Inflammatory macrophage treated with lipopolysaccharide for 4 hours (primary cell): ENCODE results near the gene POLA2.
A peak's percentile ranks its signal among the peaks of the same experiment; 100 is the strongest.
"Not testable (repeated sequence)": the region's sequence is repeated elsewhere in the genome, so short reads cannot be mapped to it uniquely, and the experiment has no call there.

ENCODE experiments used
- DNase-seq: peaks from one replicate; pipeline ENCODE4 v3.0.0-alpha.2; 2020

Gene POLA2, protein sequence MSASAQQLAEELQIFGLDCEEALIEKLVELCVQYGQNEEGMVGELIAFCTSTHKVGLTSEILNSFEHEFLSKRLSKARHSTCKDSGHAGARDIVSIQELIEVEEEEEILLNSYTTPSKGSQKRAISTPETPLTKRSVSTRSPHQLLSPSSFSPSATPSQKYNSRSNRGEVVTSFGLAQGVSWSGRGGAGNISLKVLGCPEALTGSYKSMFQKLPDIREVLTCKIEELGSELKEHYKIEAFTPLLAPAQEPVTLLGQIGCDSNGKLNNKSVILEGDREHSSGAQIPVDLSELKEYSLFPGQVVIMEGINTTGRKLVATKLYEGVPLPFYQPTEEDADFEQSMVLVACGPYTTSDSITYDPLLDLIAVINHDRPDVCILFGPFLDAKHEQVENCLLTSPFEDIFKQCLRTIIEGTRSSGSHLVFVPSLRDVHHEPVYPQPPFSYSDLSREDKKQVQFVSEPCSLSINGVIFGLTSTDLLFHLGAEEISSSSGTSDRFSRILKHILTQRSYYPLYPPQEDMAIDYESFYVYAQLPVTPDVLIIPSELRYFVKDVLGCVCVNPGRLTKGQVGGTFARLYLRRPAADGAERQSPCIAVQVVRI

DNA sequence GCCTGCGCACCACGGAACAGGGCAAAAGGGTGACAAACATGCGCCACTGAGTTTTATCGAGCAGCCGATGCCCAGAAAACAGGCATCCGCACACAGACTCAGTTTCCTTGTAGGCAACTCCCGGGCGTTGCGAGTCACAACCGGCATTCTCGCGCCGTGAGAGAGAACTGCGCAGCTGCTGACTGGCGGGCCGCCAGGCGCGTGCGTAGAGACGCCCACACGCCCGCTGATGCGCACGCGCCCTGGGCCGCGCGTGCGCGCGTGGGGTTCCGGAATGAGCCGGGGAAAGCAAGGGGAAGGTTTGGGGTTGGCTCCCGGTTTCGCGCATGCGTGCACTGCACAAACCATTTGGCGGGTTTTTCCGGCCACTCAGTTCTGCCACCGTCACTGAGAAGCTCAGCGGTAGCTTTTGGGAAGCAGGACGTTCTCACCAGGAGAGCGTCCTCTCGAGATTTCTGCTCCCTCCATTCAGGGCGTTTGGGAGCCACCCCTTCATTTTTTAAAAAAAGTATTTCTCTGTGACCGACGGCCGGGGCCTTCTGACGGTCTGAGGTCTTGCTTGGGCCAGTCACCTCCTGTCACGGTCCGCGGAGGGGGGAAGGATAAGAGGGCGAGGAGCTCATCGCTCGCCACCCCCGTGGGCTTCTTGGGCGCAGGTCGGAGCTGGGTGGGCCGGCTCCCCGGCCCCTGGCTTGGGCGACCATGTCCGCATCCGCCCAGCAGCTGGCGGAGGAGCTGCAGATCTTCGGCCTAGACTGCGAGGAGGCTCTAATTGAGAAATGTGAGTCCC, at the start of gene POLA2:
Gene POLA2 (plus strand): TSS at position 372 of the 790 bp plus-strand sequence. CDS start 331 bp downstream, at position 703.
- DNase-seq: peak; percentile 97

DNA sequence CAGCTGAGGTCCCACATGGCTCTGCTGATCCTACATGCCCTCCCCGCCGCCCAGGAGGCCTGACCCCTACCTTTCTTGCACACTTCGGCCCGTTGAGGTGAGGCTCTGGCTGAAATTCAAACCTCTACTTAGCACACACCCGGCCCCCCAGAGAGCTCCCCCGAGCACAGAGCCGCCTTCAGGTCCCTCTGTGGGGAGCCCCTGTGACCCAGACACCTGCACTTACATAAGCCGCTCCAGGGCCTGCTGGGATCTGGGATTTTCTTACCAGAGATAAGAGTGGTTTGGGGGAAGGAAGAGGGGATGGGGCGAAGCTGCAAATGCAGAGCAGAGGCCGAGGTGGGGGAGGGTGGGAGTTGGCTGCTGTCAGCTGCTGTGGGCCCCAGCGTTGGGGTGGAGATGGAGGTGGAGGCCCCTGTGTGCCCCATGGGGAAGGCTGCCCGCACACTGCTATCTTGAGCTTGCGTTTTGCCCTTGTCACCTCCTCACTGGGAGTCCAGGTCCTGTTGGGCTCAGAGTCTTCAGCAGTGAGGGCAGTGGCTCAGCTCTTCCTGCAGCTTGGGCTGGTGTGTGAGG, 49.4 kb upstream of the POLA2 start:
- DNase-seq: no peak

DNA sequence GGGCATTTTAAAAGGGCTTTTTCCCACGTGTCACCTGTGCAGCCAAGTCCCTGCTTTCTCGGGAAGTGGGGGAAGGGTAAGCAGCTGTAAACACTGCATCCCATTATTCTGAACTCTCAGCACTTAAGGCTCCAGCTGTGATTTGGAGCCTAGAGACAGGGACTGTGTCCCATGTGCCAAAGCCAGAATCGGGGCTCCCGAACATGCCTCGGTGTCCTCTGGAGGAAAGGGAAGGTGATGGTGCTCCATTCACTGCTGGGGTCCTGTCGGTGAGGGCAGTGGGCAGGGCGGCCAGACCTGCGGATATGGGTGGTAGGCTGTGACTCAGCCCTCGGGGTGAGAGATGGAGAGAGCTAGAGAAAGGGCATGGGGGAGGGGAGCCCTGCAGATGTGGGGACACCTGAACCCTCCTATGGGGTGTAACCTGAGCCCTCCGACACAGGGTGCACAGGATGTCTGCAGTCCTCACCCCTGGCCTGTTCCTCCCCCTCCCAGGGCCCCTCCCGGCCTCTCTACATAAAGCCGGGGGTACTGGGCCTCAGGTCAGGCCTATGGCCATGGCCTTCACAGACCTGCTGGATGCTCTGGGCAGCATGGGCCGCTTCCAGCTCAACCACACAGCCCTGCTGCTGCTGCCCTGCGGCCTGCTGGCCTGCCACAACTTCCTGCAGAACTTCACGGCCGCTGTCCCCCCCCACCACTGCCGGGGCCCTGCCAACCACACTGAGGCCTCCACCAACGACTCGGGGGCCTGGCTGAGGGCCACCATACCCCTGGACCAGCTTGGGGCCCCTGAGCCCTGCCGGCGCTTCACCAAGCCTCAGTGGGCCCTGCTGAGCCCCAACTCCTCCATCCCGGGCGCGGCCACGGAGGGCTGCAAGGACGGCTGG, 48.2 kb upstream of the POLA2 start:
- no peak for DNase-seq

DNA sequence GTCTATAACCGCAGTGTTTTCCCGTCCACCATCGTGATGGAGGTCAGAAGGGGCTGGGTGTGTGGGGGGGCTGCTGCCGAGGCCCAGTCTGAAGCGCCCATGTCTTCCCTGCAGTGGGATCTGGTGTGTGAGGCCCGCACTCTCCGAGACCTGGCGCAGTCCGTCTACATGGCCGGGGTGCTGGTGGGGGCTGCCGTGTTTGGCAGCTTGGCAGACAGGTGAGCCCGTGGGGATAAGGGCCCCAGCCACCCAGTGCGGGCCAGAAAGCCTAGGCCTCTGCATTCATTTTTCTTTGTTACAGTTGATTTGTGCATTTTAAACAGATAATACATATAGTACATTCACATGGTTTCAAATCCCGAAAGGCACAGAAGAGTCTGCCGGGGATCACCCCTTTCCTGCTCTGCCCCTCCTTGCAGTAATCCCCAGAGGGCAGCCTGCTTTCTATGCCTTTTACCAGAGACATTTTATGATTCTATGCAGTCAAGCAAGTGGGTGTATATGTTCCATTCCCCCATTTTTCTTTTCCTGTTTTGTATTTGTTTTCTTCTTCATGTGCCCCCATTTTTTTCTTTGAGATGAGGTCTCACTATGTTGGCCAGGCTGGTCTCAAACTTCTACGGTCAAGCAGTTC, 47.4 kb upstream of the POLA2 start:
- no peak for DNase-seq

DNA sequence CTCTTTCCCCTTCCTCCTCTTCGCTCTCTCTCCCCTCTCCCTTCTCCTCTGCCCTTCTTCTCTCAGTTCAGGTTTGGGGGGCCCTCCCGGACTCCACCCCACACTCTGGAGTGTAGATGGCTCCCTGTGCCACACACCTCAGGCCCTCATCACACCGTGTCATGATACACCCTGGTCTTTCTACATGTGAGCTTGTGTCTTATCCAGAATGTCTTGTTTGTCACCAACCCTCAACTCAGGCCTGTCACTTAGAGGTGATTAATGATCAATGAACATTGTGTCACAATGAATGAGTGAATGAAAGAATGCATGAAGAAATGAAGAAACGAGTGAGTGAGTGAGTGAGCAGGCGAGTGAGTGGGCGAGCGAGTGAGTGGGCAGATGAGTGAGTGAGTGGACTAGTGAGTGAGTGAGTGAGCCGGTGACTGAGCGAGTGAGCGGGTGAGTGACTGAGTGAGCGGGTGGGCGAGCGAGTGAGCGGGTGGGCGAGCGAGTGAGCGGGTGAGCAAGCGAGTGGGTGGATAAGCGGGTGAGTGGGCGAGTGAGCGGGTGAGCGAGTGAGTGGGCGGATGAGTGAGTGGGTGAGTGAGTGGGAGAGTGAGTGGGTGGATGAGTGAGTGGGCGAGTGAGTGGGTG, 46.2 kb upstream of the POLA2 start:
- DNase-seq: peak; percentile 16

DNA sequence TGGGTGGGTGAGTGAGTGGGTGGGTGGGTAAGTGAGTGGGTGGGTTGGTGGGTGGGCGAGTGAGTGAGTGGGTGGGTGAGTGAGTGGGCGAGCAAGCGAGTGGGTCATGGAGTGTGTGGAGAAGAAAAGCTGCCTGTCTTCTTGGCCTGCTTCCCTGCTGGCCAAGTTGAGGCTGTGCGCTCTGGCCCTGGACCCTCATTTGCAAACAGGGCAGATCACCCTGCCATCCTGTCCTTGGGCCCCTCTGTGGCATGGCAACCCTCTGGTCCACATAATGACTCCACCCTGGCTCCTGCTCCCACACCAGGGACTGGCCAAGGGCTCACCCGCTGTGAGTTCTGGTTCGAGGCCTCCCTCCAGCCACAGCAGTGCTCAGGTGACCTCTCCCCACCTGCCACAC, 44.9 kb upstream of the POLA2 start:
- no peak for DNase-seq

DNA sequence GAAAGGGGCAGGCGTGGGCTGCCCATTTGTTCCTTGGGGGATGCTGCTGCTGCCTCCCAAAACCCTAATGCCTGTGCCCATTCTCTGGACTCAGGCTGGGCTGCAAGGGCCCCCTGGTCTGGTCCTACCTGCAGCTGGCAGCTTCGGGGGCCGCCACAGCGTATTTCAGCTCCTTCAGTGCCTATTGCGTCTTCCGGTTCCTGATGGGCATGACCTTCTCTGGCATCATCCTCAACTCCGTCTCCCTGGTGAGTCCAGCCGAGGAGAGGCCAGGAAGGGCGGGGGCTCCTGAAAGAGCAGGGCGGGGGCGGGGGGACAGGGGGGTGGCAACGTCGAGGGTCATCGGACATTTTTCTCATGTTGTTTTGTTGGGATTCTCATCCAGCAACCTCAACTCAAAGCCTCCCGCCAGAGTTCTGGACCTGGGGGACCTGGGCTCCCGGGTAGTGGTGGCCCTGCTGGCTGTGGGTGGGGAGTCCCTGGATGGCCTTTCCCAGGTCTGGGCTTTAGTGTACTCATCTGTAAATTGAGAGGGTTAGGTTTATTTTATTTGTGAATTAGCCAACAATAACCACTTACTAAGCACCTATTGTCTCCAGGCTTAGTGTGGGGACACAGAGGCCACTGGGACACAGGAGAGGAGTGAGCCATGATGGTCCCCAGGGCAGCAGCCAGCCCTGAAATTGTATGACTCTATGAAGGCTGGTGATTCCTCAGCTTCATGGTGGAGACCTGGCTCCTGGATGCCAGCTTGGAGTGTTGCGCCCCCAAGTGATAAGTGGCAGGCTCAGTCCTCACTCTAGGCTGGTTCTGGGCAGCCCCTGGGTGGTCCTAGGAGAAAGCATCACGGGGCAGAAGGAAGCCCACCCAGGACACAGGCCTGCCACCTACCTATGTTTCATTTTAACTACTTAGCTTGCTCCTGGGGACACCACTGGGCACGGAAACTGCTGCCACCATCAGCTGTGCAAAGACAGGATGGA, 44.0 kb upstream of the POLA2 start:
- no peak for DNase-seq

DNA sequence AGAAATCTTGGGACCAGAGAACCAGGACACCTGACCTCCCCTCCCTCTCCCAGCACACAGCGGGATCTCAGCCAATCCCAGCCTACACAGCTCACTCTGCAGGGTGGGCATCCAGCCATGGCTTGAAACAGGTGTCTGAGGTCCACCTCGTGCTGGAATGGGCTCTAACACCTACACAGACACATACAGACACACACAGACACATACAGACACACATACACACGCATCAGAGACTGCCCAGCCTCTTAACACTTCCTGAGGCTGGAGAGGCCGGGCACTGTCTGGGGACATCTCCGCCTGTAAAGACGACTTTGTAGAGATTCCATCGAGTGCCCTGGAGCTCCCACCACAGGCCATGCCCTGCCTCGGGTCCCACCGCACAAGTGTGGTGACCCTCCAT, 43.3 kb upstream of the POLA2 start:
- DNase-seq: no peak

DNA sequence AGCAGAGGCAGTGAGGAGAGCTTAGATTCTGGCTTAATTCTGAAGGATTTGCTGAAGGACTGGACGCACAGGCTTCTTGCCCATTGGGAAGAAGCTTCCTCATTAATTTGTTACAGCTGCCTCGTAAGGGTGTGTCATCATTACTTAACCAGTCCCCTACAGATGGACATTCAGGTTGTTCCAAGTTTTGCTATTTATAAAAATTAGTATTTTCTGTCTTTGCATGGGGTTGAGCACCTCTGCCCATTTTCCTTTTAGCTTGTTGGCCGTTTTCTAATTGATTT, 41.9 kb upstream of the POLA2 start:
- DNase-seq: peak; percentile 44

DNA sequence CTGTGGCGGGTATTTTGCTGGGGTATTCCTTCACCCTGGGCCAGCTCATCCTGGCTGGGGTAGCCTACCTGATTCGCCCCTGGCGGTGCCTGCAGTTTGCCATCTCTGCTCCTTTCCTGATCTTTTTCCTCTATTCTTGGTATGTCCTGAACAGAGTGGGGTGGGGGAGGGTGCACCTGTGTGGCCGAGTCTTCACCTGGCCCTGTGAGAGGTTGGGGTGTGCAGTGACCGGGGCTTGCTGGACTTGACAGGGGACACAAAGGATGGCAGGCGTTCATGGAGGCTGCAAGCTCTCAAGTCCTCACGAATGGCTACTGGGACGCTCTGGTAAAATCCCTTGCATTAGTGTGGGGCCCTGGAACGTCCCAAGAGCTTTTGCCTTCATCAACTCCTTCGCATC, 40.7 kb upstream of the POLA2 start:
- DNase-seq: no peak

DNA sequence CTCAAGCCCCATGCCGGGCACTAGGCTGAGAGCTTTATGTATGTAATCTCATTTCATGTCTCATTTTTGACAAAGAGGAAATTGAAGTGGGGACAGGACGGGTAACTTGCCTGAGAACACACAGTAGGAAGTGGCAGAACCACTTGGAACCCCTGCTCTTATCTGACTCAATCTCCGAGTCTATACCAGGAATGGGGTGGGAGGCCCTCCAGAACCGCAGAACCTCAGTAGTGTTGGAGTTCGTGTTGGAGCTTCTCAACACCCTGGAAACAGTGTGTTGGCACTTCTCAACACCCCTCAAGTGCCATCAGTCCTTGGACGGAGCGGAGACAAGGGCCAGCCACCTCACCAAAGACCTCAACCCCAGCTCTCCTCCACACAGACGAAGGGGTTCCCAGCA, 38.8 kb upstream of the POLA2 start:
- DNase-seq: peak; percentile 44

DNA sequence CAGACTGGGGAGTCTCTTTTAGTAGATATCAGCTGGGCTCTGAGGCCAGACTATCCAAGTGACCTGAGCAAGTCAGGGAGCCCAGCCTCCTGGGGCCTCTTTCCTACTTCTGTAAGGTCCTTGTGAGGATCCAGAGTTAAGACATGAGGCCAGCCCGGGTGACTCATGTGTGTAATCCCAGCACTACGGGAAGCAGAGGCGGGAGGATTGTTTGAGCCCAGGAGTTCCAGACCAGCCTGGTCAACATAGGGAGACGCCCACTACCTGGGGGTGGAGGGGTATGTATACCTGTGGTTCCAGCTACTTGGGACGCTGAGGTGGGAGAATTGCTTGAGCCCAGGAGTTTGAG, 36.9 kb upstream of the POLA2 start:
- DNase-seq: peak; percentile 67

DNA sequence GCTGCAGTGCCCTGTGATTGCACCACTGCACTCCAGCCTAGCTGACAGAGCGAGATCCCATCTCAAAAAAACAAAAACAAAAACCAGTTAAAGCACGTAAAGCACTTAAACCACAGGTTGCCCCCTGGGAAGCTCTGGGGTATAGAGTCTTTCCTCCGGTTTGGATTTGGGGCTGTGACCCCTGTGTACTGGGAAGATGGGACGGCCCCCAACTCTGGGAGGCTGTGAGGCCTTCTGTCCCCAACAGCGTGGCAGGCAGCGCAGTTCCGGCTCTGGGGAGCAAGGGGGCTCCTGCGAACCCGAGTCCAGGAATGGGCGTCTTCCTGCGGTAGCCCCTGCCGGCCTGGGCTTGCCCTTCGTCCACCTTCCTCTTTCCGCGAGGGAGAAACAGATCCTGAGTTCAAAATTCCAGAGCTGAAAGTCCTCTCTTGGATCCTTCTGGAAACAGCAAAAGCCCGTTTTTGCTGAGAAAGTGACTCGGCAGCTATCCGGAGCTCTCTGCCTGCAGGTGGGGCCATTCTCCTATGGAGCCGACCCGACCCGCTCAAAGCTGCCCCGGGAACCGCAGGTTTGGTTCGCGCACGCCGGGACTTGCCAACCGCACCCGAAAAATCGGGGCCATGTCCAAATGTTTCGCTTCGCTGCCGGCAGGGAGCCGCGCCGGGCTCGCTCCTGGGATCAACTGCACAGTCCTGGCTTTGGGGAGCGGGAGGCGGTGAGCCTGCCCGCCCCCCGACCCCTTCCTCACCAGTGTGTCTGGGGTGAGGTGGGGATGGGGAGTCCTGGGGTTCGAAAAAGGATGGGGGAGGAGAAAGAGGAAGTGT, 36.3 kb upstream of the POLA2 start:
- peak; percentile 29 for DNase-seq

DNA sequence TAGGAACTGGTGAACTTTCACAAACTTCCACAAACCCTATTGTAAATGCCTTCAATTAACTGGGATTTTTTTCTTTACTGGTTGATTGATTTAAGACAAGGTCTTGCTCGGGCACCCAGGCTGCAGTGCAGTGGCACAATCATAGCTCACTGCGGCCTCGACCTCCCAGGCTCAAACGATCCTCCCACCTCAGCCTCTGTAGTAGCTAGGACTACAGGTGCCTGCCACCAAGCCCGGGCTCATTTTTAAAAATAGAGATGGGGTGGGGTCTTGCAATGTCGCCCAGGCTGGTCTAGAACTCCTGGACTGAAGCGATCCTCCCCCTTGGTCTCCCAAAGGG, 35.7 kb upstream of the POLA2 start:
- no peak for DNase-seq

DNA sequence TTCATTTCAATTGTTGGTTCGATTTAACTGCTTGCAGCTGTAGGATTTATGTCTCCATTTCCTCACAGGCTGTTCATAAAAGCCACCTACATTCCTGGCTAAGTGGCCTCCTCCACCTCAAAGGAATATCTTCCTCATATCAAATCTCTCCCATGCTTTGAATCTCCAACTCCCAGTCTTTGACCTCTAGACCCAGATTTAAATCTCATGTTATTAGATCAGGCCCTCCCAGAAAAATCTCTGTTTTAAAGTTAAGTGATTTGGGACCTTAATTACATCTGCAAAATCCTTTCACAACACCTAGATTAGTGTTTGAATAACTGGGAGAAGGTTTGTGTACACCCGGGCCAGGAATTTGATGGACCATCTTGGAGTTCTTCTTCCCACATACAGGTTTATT, 33.9 kb upstream of the POLA2 start:
- no peak for DNase-seq

DNA sequence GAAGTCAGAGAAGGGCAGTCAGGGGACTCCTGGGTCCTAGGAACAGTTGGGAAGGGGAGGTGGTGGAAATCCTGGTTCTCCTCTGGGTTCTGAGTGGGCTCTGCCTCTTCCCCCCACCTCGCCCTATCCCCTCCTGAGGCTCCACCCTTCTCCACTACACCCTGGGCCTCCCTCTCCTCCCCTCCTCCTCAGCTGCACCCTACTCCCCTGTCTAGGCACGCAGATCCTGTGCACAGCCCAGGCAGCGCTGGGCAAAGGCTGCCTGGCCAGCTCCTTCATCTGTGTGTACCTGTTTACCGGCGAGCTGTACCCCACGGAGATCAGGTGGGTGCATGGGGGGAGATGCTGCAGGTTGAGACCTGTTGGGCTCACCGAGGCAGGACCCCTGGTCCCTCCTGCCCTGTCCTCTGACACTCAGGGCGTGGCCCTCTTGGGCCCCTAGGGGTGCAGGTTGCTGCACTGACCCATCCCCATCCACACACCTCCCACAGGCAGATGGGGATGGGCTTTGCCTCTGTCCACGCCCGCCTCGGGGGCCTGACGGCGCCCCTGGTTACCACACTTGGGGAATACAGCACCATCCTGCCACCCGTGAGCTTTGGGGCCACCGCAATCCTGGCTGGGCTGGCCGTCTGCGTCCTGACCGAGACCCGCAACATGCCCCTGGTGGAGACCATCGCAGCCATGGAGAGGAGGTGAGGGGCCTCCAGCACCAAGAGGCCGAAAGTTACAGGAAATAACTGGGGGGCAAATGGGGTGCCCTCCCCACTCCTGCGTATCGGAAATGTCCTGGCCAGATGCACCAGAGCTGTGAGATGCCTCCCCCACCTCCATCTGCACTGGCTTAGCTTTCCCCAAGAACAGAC, 25.3 kb upstream of the POLA2 start:
- DNase-seq: no peak

DNA sequence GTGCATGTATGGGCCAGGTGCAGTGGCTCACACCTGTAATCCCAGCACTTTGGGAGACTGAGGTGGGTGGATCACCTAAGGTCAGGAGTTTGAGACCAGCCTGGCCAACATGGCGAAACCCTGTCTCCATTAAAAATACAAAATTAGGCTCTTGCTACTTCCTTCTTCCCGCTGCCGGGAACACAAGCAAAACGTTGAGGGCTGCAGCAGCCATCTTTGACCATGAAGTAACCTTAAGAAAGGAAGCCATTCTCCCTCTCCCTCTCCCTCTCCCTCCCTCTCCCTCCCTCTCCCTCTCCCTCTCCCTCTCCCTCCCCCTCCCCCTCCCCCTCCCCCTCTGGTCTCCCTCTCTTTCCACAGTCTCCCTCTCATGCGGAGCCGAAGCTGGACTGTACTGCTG, 23.5 kb upstream of the POLA2 start:
- not testable (repeated sequence) for DNase-seq

DNA sequence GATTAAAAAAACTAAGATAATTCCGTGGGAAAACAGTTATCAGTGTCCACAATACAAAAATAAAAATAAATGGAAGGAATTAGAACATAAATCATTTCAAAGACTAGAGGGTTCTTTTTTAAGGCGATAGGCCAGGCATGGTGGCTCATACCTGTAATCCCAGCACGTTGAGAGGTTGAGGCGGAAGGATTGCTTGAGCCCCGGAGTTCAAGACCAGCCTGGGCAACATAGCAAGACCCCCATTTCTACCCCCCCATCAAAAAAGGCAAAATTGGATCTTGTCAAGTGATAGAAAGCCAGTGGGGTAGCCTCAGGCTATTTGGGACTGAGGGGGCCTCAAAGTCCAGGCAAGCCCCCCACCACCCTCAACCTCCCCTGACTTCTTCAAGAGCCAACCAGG, 20.6 kb upstream of the POLA2 start:
- no peak for DNase-seq

DNA sequence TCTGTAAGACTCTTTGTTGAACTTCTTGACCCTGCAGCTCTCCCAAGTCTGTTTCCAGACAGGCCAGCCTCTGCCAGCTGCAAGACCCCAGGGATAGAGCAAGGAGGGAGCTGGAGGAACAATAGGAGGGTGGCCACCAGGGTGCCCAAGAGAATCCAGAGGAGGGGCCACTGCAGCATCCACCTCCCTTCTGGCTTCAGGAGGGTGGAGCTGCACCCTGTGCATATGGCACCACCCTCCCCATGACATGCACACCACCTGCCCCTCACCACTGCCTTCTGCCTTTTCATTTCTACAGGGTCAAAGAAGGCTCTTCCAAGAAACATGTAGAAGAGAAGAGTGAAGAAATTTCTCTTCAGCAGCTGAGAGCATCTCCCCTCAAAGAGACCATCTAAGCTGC, 20.1 kb upstream of the POLA2 start:
- no peak for DNase-seq
